Hepatocyte (in vitro differentiated cells): ENCODE results near the gene ZNF205.

Experiments
- CTCF ChIP-seq: fragments of 200-600 bp; sonication (generic); IDR thresholded peaks from 2 replicates; pipeline ENCODE4 v1.5.1; 2016; ENCODE audit warnings: antibody characterized with exemption, mild to moderate bottlenecking; ENCODE audit not compliant: poor library complexity
- EZH2 ChIP-seq: fragments of 200-600 bp; sonication (generic); IDR thresholded peaks from 2 replicates; pipeline ENCODE4 v1.6.1; 2016; ENCODE audit warnings: antibody characterized with exemption, mild to moderate bottlenecking, borderline replicate concordance
- EZH2phosphoT487 ChIP-seq: fragments of 200-600 bp; sonication (generic); IDR thresholded peaks from one replicate; pipeline ENCODE4 v1.6.1; 2018; ENCODE audit warnings: antibody characterized with exemption, mild to moderate bottlenecking, low read depth, moderate library complexity; ENCODE audit not compliant: unreplicated experiment, severe bottlenecking

GRCh38 chr16:3138823-3139426 is 26.5 kb downstream of the ZNF205 start:
- TF ChIP-seq CTCF, result no peak
- no peak for TF ChIP-seq EZH2phosphoT487
- TF ChIP-seq EZH2, result no peak
